Muscle layer of duodenum (tissue), 2 donors: ENCODE data around the gene MRPL20.

Experiments
- H3K27ac ChIP-seq: one replicate; pipeline ENCODE4 v1.7.0; 2013; ENCODE audit warnings: mild to moderate bottlenecking, low read length
- H3K27me3 ChIP-seq: one replicate; pipeline ENCODE4 v1.7.0; 2013; ENCODE audit warnings: low read depth, mild to moderate bottlenecking, control low read depth, low read length
- H3K36me3 ChIP-seq, 2 donors: one replicate each; pipeline ENCODE4 v1.7.0; 2013; ENCODE audit warnings: low read length in 2 of 2, control low read depth in 1 of 2, mild to moderate bottlenecking in 1 of 2; ENCODE audit not compliant: insufficient read depth in 2 of 2, control insufficient read depth in 1 of 2
- H3K4me1 ChIP-seq, 2 donors: one replicate each; pipeline ENCODE4 v1.7.0; 2013; ENCODE audit warnings: low read length in 2 of 2, mild to moderate bottlenecking in 2 of 2, control low read depth in 1 of 2, moderate library complexity in 1 of 2; ENCODE audit not compliant: insufficient read depth in 2 of 2, control insufficient read depth in 1 of 2
- H3K4me3 ChIP-seq, 2 donors: one replicate each; pipeline ENCODE4 v1.7.0; 2013; ENCODE audit warnings: low read length in 2 of 2, low read depth in 1 of 2, mild to moderate bottlenecking in 1 of 2
- H3K9me3 ChIP-seq, 2 donors: one replicate each; pipeline ENCODE4 v1.7.0; 2013; ENCODE audit warnings: low read length in 2 of 2, control low read depth in 1 of 2, mild to moderate bottlenecking in 1 of 2; ENCODE audit not compliant: control insufficient read depth in 1 of 2
- donor health status: healthy.

The MRPL20 gene

GRCh38 chr1:1435911-1436629 lies 29.0 kb upstream of the MRPL20 start:
- Histone ChIP-seq H3K4me3 (peak overlapping the region; percentile 59 to 70), H3K4me1 (peaks cover 6 to 84% of the 10 kb centered on the region in 2 donors), H3K27me3 (peaks cover 3% of the 10 kb centered on the region), H3K27ac (no peak overlapping the region), H3K36me3 (peaks cover 0 to 7% of the 10 kb centered on the region in 2 donors), H3K9me3 (no peaks in the 10 kb centered on the region)

DNA sequence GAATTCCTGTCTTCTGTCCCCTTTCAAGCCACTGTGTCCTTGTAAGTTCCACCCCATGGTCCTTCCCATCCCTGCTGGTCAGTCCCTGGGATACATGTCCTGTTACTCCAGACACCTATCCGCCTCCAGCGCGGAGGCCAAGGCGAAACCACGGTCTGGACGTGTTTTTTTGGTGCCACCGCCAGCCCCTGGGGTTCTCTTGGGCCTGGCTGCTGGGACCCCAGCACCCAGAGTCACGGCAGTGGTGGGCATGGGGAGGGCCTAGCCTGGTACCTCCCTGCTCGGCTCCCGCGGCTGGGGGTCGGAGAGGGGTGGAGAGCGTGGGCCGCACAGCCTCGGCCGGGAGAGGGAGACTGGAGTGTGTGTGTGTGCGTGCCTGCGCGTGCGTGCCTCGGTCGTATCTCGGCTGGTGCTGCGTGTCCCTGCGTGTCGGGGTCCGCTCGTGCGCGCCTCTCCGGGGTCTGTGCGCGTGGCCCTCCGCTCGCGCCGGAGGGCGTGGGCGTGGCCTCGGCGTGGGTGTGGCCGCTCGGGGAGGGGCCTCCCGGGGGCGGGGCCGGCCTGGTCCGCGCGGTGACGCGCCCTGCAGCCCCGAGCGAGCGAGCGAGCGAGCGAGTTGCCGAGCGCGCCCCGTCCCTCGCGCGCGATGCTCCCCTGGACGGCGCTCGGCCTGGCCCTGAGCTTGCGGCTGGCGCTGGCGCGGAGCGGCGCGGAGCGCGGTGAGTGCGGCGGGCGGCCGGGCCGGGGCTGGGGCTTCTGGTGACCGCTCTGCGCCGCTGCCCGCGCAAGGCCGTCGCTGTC lies 28.2 kb upstream of the MRPL20 start, which contains the start of gene VWA1:
VWA1 (plus strand) TSS at position 585 of the 798 bp plus-strand sequence; CDS start at position 644, 59 bp downstream.
- H3K27me3 ChIP-seq: peaks cover 3% of the 10 kb centered on the region
- peaks cover 0 to 7% of the 10 kb centered on the region in 2 donors for H3K36me3 ChIP-seq
- peaks cover 6 to 78% of the 10 kb centered on the region in 2 donors for H3K4me1 ChIP-seq
- H3K4me3 ChIP-seq: peak within 1 kb of the TSS; percentile 59 to 70
- H3K27ac ChIP-seq: peak within 1 kb of the TSS; percentile 84
- no peaks in the 10 kb centered on the region for H3K9me3 ChIP-seq

- H3K27ac ChIP-seq: peak overlapping the region; percentile 84
- H3K27me3 ChIP-seq: peaks cover 3% of the 10 kb centered on the region
- H3K4me3 ChIP-seq: peak overlapping the region; percentile 33 to 60
- H3K4me1 ChIP-seq: peaks cover 9 to 82% of the 10 kb centered on the region in 2 donors
- no peaks in the 10 kb centered on the region for H3K9me3 ChIP-seq
- H3K36me3 ChIP-seq: peaks cover 0 to 7% of the 10 kb centered on the region in 2 donors
Measured at GRCh38 chr1:1434824-1435105, 27.7 kb upstream of the MRPL20 start.

DNA sequence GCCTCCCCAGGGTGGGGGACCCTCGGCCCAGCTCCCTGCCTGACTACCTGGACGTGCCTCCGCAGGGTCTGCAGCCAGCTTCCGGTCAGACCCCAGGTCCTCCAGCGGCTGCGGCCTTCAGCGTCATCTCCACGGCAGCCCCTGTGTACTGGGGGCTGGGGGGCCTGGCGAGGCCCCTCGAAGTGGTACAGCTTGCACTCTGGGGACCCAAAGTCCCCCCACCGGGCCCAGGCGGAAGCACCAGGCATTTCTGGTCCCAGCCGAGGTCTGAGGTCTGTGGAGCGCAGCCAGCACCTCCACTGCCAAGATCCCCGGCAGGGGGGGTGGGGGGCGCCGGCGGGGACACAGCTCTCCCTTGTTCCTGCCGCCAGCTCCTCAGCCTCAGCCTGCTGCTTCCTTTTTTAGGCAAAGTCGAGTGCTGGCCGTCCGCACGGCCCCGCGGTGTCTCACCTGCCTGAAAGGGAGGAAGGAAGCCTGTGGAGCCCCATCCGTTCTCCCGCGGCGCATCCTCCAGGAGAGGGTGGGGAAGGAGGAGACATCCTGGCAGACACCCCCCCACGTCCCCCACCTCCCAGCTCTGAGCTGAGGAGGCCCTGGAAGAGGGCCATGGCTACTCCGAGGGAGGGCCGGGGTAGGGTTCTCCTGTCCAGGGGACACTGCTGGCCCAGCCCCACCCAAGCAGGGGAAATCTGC lies 27.2 kb upstream of the MRPL20 start:
- Histone ChIP-seq H3K27me3 (peaks cover 3% of the 10 kb centered on the region), H3K4me1 (peaks cover 10 to 86% of the 10 kb centered on the region in 2 donors), H3K36me3 (peaks cover 0 to 6% of the 10 kb centered on the region in 2 donors), H3K9me3 (no peaks in the 10 kb centered on the region), H3K4me3 (peak overlapping the region; percentile 2 to 60), H3K27ac (peak overlapping the region; percentile 84)

DNA sequence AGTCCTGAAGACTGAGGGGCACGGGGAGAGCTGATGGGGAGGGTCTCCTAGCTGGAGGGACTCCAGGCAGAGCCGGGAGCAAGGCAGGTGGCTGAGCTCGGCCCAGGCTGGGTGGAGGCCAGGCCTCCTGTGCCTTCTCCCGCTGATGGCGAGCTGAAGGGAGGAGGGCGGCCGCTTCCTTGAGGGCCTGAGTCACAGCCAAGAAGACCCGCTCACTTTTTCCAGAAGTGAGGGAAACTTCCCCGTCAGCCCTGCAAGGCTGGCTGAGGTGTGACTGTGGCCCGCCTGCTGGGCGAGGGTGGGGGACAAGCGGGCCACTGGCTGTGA lies 26.7 kb upstream of the MRPL20 start:
- peaks cover 0 to under 1% of the 10 kb centered on the region in 2 donors for H3K36me3 ChIP-seq
- H3K4me3 ChIP-seq: peak overlapping the region; percentile 7 to 60
- H3K27me3 ChIP-seq: peaks cover 3% of the 10 kb centered on the region
- H3K9me3 ChIP-seq: no peaks in the 10 kb centered on the region
- peaks cover 10 to 88% of the 10 kb centered on the region in 2 donors for H3K4me1 ChIP-seq
- peak overlapping the region; percentile 84 for H3K27ac ChIP-seq

DNA sequence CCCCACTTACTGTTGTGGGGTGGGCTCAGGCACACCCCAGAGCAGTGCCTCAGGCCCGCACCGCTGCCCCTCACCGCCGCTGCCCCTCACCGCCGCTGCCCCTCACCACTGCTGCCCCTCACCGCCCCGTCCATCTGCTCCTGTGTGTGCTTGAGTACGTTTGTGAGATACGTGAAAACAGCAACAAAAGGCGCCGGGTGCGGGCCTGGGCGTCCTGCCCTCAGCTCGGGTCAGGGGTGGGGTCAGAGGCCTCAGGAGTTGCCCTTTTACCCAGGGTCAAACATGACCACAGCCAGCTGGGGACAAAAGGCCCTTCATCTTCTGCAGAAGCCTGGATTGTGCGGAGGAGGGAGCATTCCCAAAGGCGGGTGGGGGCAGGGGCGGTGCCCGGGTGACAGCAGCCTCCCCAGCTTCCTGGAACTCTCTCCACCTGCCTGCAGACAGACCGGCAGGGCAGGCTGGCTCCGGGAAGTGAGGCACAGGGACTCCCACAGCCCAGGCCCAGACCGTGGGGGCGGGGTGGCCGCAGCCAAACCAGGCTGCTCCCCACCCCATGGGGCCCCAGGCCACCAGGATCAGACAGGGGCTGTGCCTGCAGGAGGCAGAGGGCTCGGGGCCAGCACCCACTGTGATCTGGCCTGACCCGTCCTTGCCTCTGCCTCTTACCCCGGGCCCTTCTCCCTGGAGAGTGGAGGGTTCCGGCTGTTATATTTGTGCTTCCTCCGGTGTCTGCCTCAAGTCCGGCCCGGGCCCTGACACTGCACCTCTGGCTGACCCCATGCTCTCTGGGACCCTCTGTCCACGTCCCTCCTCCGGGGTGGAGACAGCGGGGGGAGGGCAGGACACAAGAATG lies 26.1 kb upstream of the MRPL20 start:
- Histone ChIP-seq H3K36me3 (no peaks in the 10 kb centered on the region), H3K4me1 (peaks cover 10 to 85% of the 10 kb centered on the region in 2 donors), H3K4me3 (peak overlapping the region; percentile 7 to 60)

GRCh38 chr1:1432274-1432950 lies 25.3 kb upstream of the MRPL20 start:
- Histone ChIP-seq H3K27me3 (peaks cover 3% of the 10 kb centered on the region), H3K4me1 (peaks cover 10 to 78% of the 10 kb centered on the region in 2 donors), H3K9me3 (no peaks in the 10 kb centered on the region), H3K36me3 (no peaks in the 10 kb centered on the region), H3K27ac (peak overlapping the region; percentile 60), H3K4me3 (peak overlapping the region in 1 of 2 donors; percentile 60)

More for the DNA sequence above, 26.1 kb upstream of the MRPL20 start:
- Histone ChIP-seq H3K9me3 (no peaks in the 10 kb centered on the region), H3K27me3 (peaks cover 3% of the 10 kb centered on the region), H3K27ac (peak overlapping the region; percentile 84)

GRCh38 chr1:1431845-1432273 lies 24.8 kb upstream of the MRPL20 start:
- H3K27me3 ChIP-seq: peaks cover 3% of the 10 kb centered on the region
- H3K9me3 ChIP-seq: no peaks in the 10 kb centered on the region
- peak overlapping the region in 1 of 2 donors; percentile 60 for H3K4me3 ChIP-seq
- H3K36me3 ChIP-seq: no peaks in the 10 kb centered on the region
- peak overlapping the region; percentile 60 for H3K27ac ChIP-seq
- peaks cover 10 to 72% of the 10 kb centered on the region in 2 donors for H3K4me1 ChIP-seq

DNA sequence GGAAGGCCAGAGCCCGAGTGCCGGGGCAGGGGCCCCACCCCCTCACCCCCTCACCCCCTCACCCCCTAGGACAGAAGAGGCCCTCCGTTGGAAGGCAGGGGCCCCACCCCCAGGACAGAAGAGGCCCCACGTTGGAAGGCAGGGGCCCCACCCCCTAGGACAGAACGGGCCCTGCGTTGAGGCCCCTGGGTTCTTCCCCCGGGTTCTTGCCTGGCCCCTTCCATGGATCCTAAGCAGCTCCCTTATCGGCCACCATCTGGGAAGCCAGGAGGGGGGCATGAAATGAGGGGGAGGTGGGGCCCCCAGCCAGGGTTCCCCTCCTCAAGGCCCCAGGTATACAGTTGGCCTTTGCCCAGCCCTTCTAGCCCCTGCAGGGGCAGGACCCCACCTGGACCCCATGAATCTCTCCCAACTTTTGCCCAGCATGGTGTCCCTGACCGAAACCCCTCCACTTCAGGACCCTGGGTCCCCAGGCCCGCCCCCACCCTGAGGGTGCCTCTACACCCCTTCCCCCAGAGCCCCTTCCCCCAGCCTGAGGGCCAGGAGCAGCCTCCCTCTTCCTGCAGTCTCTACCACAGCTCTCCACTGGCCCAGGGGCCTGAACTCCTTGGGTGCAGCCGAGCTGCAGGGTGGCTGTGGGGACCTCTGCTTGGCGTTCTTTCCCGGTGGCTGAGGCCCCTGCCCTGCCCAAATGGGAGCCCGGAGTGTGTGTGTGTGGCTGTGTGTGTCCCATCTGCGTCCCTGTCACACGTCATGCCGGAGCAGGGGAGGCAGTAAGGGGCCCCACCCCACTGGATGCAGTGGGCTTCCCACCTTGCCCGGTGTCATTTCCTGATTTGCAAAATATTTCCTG lies 24.1 kb upstream of the MRPL20 start:
- Histone ChIP-seq H3K27me3 (no peaks in the 10 kb centered on the region), H3K9me3 (no peaks in the 10 kb centered on the region), H3K36me3 (no peaks in the 10 kb centered on the region), H3K27ac (peak overlapping the region; percentile 60), H3K4me1 (peaks cover 10 to 66% of the 10 kb centered on the region in 2 donors), H3K4me3 (peak overlapping the region in 1 of 2 donors; percentile 60)
